Activated CD8-positive, alpha-beta memory T cell treated with anti-CD3 and anti-CD28 coated beads for 36 hours (primary cell): Measurements from ENCODE around the gene NDUFAF2. TPM values are rescaled to one million over a fixed set of nuclear protein-coding genes. Genes with fewer than 3 reads are reported as not detected.
"Not testable (repeated sequence)": the region's sequence is repeated elsewhere in the genome, so short reads cannot be mapped to it uniquely, and the experiment has no call there.

Source experiments
- CTCF ChIA-PET: fragments of 350-600 bp; sonication (Branson Sonifier 250); formaldehyde crosslinking; loops from one replicate; lab custom pipeline; 2021; ENCODE audit warnings: antibody characterized with exemption; lab: Charles Lee
- POLR2A ChIA-PET: fragments of 350-600 bp; sonication (Branson Sonifier 250); formaldehyde crosslinking; loops from one replicate; lab custom pipeline; 2021; ENCODE audit warnings: antibody characterized with exemption; lab: Charles Lee
- total RNA-seq, 2 experiments: library from RNA; stranded (reverse); gene quantifications; one replicate each; pipeline ENCODE4 v1.2.3, GENCODE V29; 2021

The NDUFAF2 gene
- total RNA-seq, 2 experiments from 2014 or later, result 43.8 to 48.3 TPM

GRCh38 chr5:60980511-60980910, 35.5 kb downstream of the NDUFAF2 start:
- CTCF ChIA-PET, result interaction anchor here (0.6 kb wide), 1 partner anchor 674 kb away, joined by 3 read pairs; no protein-coding TSS in a partner anchor
- POLR2A ChIA-PET, result no interaction called here

GRCh38 chr5:60982127-60982526, 37.1 kb downstream of the NDUFAF2 start:
- POLR2A ChIA-PET, CTCF ChIA-PET: not testable (repeated sequence)

- CTCF ChIA-PET, result no interaction called here
- POLR2A ChIA-PET, result no interaction called here
Measured at GRCh38 chr5:60989790-60990189, 44.8 kb downstream of the NDUFAF2 start.

- CTCF ChIA-PET, result no interaction called here
Measured at GRCh38 chr5:60992871-60993270, 47.9 kb downstream of the NDUFAF2 start.

GRCh38 chr5:60993425-60993824, 48.4 kb downstream of the NDUFAF2 start:
- ChIA-PET POLR2A (no interaction called here), CTCF (no interaction called here)

More at GRCh38 chr5:60992871-60993270, 47.9 kb downstream of the NDUFAF2 start:
- POLR2A ChIA-PET, result no interaction called here

GRCh38 chr5:60993875-60994571, 49.0 kb downstream of the NDUFAF2 start:
- ChIA-PET POLR2A (no interaction called here), CTCF (no interaction called here)

- POLR2A ChIA-PET, result no interaction called here
- CTCF ChIA-PET, result no interaction called here
Measured at GRCh38 chr5:60996368-60996767, 51.4 kb downstream of the NDUFAF2 start.

- CTCF ChIA-PET, result no interaction called here
- POLR2A ChIA-PET, result no interaction called here
Measured at GRCh38 chr5:60997721-60998120, 52.7 kb downstream of the NDUFAF2 start.

GRCh38 chr5:61000887-61001286, 55.9 kb downstream of the NDUFAF2 start:
- POLR2A ChIA-PET, result no interaction called here
- CTCF ChIA-PET, result no interaction called here

- ChIA-PET CTCF (no interaction called here), POLR2A (no interaction called here)
Measured at GRCh38 chr5:61001647-61002046, 56.6 kb downstream of the NDUFAF2 start.

GRCh38 chr5:61002611-61003355, 57.8 kb downstream of the NDUFAF2 start:
- ChIA-PET CTCF (no interaction called here), POLR2A (no interaction called here)

GRCh38 chr5:61004448-61004847, 59.4 kb downstream of the NDUFAF2 start:
- POLR2A ChIA-PET, result no interaction called here
- CTCF ChIA-PET, result no interaction called here

GRCh38 chr5:61009907-61010306, 64.9 kb downstream of the NDUFAF2 start:
- ChIA-PET POLR2A (no interaction called here), CTCF (no interaction called here)

- ChIA-PET POLR2A (interaction anchor here (0.5 kb wide), 1 partner anchor 263 kb away, joined by 4 read pairs; no protein-coding TSS in a partner anchor), CTCF (no interaction called here)
Measured at GRCh38 chr5:61010467-61011454, 65.8 kb downstream of the NDUFAF2 start.

- ChIA-PET CTCF (no interaction called here), POLR2A (no interaction called here)
Measured at GRCh38 chr5:61018062-61018461, 73.1 kb downstream of the NDUFAF2 start.

- ChIA-PET POLR2A (no interaction called here), CTCF (no interaction called here)
Measured at GRCh38 chr5:61019642-61020041, 74.6 kb downstream of the NDUFAF2 start.

GRCh38 chr5:61020415-61020814, 75.4 kb downstream of the NDUFAF2 start:
- ChIA-PET CTCF (no interaction called here), POLR2A (no interaction called here)

GRCh38 chr5:61023131-61023530, 78.1 kb downstream of the NDUFAF2 start:
- POLR2A ChIA-PET, result no interaction called here
- CTCF ChIA-PET, result no interaction called here

- ChIA-PET CTCF (no interaction called here), POLR2A (no interaction called here)
Measured at GRCh38 chr5:61026004-61026403, 81.0 kb downstream of the NDUFAF2 start.

GRCh38 chr5:61028382-61028781, 83.4 kb downstream of the NDUFAF2 start:
- POLR2A ChIA-PET, result no interaction called here
- CTCF ChIA-PET, result no interaction called here
